HG02798 (cell line): Measurements from ENCODE around the gene ARHGAP29.

ENCODE experiments used
- ATAC-seq: cut with Tn5 transposase; IDR thresholded peaks from one replicate; pipeline ENCODE4 v1.9.1; 2021; ENCODE audit warnings: mild to moderate bottlenecking; ENCODE audit not compliant: unreplicated experiment, poor library complexity

Gene ARHGAP29

GRCh38 chr1:94236013-94236491 is 1.3 kb downstream of the ARHGAP29 start:
- ATAC-seq, result no peak

DNA sequence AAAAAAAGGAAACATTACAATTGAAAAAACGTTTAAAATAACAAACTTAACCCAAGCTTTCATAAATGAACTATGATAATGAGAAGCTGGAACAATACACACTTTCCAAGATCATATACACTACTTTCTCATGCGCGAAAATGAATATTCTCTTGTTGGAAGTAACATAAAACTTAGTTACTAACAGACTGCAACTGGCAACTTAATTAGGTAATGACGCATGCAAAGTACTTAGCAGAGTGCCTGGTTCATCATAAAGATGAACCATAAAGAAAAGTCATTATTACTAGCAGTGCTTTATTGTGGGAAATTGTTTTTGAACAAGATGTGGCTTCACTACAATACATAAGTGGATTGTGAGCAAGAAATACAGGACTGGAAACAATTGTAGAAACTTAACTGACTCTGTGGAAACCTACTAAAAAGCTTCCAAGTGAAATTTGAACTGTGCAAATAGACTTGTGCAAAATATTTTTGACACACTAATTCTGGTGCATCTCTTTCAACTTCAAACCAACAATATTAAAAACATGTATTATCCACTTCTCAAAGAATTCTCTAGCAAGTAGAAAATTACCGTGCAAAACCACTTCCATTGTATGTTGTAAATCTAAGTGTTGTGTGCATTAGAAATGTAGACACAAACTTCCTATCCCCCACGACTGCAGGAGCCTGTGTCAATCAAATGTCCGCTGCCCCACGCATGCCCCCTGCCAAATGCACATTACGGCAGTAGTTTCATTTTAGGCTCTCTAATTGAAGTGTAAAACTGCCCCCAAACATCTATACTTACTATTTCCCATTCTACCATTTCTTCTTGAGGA is 2.0 kb downstream of the ARHGAP29 start:
- ATAC-seq, result no peak

DNA sequence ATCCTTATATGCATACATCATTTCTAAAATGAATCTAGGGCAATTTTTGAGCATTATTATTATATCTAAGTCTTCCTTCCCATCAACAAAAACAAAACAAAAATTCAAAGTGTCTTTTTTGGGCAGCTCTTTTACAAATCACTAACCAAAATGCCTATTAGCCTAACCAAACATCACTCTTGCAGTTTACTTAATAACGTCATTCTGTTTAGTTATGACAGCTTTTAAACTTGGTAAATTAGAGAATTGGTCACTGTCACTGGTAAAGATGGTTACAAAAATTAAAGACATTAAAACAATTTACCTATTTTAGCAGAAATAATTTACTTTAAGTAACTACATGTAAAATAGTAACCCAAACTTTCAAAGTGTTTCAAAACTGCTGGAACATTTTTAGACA is 2.8 kb downstream of the ARHGAP29 start:
- ATAC-seq, result no peak

GRCh38 chr1:94231746-94232145 is 5.6 kb downstream of the ARHGAP29 start:
- no peak for ATAC-seq

GRCh38 chr1:94230920-94231319 is 6.5 kb downstream of the ARHGAP29 start:
- no peak for ATAC-seq

- no peak for ATAC-seq
Measured at GRCh38 chr1:94228640-94229375, 8.6 kb downstream of the ARHGAP29 start.

GRCh38 chr1:94227624-94228023 is 9.8 kb downstream of the ARHGAP29 start:
- no peak for ATAC-seq

GRCh38 chr1:94225845-94226244 is 11.5 kb downstream of the ARHGAP29 start:
- no peak for ATAC-seq

DNA sequence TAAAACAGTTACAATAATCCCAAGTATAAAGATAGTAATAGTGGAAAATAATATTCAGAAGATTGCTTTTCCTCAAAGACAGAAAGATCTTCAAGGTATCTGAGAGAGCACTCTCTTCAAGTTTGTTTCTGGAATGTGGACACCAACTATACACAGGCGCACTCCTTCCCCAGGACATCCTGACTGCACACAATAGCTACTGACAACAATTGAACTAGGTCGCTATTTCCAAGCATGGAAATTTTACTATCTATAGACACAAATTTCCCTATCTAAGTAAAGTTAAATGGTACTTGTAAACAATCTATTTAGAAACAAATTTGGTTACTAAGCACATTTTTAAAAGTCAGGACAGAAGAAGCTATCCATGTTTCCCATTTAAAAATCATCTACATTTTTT is 19.1 kb downstream of the ARHGAP29 start:
- no peak for ATAC-seq

DNA sequence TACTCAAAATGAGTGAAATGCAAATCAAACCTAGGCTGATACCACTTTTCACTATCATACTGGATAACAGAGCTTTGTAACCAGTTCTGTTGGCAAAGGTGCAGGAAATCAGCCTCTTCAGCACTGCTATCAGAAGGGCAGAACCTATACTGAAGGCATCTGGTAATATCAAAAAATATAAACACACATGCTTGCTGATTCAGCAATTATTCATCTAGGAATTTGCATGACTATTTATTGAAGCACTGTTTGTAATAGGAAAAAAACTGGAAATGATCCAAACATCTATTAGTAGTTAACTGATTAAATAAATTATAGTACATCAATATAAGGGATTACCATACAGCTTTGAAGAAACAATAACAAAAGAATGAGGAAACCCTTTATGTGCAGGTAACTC is 21.4 kb downstream of the ARHGAP29 start:
- ATAC-seq, result no peak

- ATAC-seq, result no peak
Measured at GRCh38 chr1:94209982-94210381, 27.4 kb downstream of the ARHGAP29 start.

GRCh38 chr1:94209425-94209824 is 28.0 kb downstream of the ARHGAP29 start:
- ATAC-seq, result no peak

- no peak for ATAC-seq
Measured at GRCh38 chr1:94207695-94208094, 29.7 kb downstream of the ARHGAP29 start.

- no peak for ATAC-seq
Measured at GRCh38 chr1:94205639-94206038, 31.7 kb downstream of the ARHGAP29 start.

DNA sequence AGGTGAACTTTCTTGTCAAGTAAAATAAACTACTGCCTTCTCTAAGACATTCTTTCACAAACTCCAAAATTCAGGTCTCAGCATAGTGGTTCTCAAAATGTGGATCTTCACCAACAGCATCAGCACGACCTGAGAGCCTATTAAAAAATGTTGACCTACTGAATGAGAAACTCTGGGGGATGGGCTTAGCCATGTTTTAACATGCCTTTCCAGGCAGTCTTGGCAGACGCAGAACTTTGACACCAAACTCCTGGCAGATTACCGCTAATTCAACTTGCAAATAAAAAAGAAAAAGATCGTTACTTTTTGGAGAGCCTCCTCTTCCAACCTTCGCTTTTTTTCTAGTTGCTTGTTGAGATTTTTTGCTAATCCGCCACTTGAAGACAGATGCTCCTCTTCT is 35.1 kb downstream of the ARHGAP29 start:
- no peak for ATAC-seq

DNA sequence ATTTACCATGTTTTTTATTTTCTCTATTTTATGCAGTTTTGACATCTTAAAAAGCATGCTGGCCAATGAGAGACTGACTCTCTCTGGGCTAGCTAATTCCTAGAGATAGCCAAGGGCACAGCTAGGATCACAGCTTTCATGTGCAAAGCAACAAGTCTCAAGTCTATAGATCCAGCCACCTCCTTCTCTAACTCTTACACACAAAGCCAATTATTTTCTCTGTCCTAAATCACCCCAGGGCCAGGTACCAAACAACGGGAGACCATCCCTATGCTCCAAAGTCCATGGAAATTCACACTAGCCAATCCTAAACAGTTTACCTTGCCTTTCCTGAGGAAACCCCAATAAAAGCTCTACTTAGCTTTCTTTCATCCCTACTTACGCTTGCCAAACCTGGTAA is 38.0 kb downstream of the ARHGAP29 start:
- no peak for ATAC-seq

DNA sequence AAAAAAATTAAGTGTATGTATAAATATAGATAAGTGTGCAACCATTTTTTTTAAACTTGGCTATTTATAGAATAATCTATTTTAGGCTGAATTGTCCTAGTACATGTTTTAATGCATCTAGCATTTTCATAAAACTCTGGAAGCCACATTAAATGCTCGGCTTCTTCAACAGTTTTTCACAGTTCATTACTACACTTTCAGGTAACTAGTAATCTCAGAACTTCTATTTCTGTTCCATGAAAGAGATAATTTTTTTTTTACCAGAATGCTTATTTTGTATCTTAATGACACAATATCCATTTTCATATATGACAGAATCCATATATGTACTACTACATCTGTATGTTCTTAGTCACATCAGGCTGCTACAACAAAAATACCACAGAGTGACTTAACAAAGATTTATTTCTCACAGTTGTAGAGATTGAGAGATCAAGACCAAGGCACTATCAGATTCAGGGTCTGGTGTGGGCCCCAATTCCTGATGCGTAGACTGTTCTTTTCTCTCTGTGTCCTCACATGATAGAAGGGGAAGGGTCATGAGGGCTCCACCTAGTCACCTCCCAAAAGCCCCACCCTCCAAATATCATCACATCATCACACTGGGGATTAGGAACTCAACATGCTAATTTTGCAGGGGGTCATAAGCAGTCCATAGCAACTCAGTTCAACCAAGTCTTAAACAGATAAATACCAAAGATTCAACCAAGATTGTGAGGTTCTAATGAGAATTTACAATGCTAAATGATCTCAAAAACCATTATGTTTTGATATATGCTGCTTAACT is 43.1 kb downstream of the ARHGAP29 start:
- no peak for ATAC-seq

DNA sequence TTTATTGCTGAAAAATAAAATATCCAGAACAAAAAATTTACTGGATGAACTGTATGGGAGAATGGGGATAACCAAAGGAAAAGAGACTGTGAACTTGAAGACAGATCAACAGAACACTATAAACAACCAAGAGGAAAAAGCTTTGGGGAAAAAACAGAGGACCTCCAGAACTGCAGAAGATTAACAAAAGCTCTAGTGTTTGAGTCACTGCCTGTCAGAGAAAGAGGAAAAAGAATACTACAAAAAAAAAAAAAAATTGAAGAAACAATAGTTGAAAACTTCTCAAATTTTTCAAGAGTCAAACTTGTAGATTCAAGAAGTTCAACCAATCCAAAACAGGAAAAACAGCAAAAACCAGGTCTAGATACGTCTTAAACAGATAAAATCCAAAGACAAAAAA is 44.3 kb downstream of the ARHGAP29 start:
- no peak for ATAC-seq

DNA sequence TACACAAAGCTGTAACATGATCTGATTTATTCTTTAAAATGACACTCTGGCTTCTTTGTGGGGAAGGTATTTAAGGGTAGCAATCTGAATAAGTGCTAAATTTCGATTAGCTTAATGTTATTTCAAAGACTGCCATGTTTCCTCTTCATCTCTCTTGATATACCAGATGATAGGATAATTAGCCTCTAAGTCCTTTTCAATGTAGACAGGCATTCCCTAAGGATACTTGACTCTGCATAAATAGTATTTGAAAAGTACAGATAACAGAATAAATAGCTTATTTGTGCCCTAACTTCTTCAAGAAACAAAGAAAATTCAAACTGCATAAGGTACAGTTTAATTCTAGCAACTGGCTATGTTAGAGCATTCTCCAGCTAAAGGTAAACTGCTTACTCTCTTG is 46.2 kb downstream of the ARHGAP29 start:
- no peak for ATAC-seq

GRCh38 chr1:94186946-94187345 is 50.4 kb downstream of the ARHGAP29 start:
- no peak for ATAC-seq
